Muscle layer of colon (tissue), 2 donors: ENCODE measurements around the gene TSHZ3.

ENCODE experiments used
- H3K27ac ChIP-seq: one replicate; pipeline ENCODE4 v1.7.0; 2013; ENCODE audit warnings: low read depth, mild to moderate bottlenecking, low read length, moderate library complexity
- H3K27me3 ChIP-seq, 2 donors: one replicate each; pipeline ENCODE4 v1.7.0; 2013; ENCODE audit warnings: low read length in 2 of 2, mild to moderate bottlenecking in 2 of 2; ENCODE audit not compliant: insufficient read depth in 2 of 2, control insufficient read depth in 1 of 2
- H3K36me3 ChIP-seq: one replicate; pipeline ENCODE4 v1.7.0; 2013; ENCODE audit warnings: mild to moderate bottlenecking, low read length; ENCODE audit not compliant: insufficient read depth
- H3K4me1 ChIP-seq: one replicate; pipeline ENCODE4 v1.7.0; 2013; ENCODE audit warnings: mild to moderate bottlenecking, low read length; ENCODE audit not compliant: insufficient read depth
- H3K4me3 ChIP-seq, 2 donors: one replicate each; pipeline ENCODE4 v1.7.0; 2013; ENCODE audit warnings: low read length in 2 of 2, low read depth in 1 of 2, mild to moderate bottlenecking in 1 of 2, moderate library complexity in 1 of 2
- H3K9ac ChIP-seq: one replicate; pipeline ENCODE4 v1.7.0; 2013; ENCODE audit warnings: low read length
- H3K9me3 ChIP-seq: one replicate; pipeline ENCODE4 v1.7.0; 2013; ENCODE audit warnings: mild to moderate bottlenecking, low read length
- donor health status: abdominal sarcoma.
- donor health status: Adenocarcinoma of cecum.

Gene TSHZ3

GRCh38 chr19:31292639-31293185 is 56.5 kb downstream of the TSHZ3 start:
- no peak overlapping the region for H3K9ac ChIP-seq
- H3K27ac ChIP-seq, result no peak overlapping the region
- no peak overlapping the region for H3K4me3 ChIP-seq
- no peaks in the 10 kb centered on the region for H3K9me3 ChIP-seq
- peaks cover 3% of the 10 kb centered on the region for H3K36me3 ChIP-seq
- H3K27me3 ChIP-seq, result no peaks in the 10 kb centered on the region
- peaks cover 12% of the 10 kb centered on the region for H3K4me1 ChIP-seq

GRCh38 chr19:31290931-31291590 is 58.2 kb downstream of the TSHZ3 start:
- H3K9me3 ChIP-seq, result no peaks in the 10 kb centered on the region
- H3K9ac ChIP-seq, result no peak overlapping the region
- peaks cover 13% of the 10 kb centered on the region for H3K4me1 ChIP-seq
- no peak overlapping the region for H3K4me3 ChIP-seq
- no peak overlapping the region for H3K27ac ChIP-seq
- peaks cover 3% of the 10 kb centered on the region for H3K36me3 ChIP-seq
- no peaks in the 10 kb centered on the region for H3K27me3 ChIP-seq

DNA sequence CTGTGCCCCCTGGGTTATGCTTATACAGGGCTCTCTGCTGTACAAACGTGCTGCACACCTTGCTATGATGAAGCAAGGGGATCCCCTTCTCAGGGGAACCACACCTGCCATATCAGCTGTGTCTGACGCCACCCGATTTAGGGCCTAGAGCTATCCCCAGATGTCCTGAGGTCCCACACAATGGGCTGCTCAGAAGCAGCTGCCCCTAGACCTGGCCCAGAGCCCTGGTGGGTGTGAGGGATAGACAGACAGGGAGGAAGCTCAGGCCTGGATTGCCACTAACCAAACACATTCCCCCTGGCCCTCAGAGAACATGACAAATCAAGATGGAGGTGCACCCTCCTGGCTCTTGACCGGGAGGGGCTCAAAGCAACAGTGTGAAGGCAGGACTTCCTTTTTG is 59.3 kb downstream of the TSHZ3 start:
- H3K27me3 ChIP-seq, result no peaks in the 10 kb centered on the region
- no peaks in the 10 kb centered on the region for H3K9me3 ChIP-seq
- peaks cover 3% of the 10 kb centered on the region for H3K36me3 ChIP-seq
- H3K27ac ChIP-seq, result no peak overlapping the region
- H3K4me3 ChIP-seq, result no peak overlapping the region
- no peak overlapping the region for H3K9ac ChIP-seq
- H3K4me1 ChIP-seq, result peaks cover 17% of the 10 kb centered on the region

DNA sequence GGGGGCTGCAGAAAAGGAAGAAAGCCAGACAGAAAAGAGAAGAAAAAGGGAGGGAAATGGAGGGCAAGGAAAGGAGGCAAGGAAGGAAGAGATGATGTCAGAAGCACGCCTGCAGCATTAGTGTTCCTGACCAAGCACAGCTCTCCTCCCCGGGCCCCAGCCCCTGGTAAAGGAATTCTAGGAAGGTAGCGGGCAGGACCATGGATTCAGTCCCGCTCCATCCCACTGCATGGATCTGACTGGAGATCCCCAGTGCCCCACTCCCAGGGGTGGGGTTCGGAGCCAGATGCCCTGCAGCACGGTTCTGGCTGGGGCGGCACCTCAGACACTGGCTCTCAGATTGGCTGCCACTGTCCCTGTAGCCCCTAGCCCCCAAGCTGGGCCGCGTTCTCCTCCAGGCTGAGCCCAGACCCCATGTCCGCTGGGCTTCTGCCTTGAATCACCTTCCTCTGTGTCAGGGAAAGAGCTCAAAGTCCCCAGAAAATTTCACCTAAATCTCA is 59.8 kb downstream of the TSHZ3 start:
- Histone ChIP-seq H3K27ac (no peak overlapping the region), H3K9ac (no peak overlapping the region), H3K9me3 (no peaks in the 10 kb centered on the region), H3K36me3 (peaks cover 3% of the 10 kb centered on the region), H3K4me3 (no peak overlapping the region), H3K27me3 (no peaks in the 10 kb centered on the region), H3K4me1 (peaks cover 17% of the 10 kb centered on the region)

DNA sequence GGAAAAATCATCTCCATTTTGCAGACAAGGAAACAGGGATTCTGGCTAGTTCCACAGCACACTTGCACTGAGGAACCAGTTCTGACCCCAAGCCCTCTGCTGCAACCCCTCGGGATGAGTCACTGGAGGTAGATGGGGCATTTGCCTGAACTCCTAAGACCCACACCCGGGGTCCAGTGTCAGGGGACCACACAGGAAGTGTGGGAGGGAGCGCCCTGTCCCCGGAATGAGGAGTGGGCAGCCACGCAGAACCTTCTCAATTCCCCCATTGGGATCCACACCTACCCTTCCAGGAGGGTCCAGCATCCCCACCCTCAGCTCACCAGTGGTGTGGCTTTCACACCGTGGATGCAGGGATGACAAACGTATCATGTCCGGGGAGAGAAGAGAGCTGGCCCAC is 62.7 kb downstream of the TSHZ3 start:
- Histone ChIP-seq H3K4me3 (no peak overlapping the region), H3K27me3 (no peaks in the 10 kb centered on the region), H3K27ac (no peak overlapping the region), H3K4me1 (peaks cover 12% of the 10 kb centered on the region), H3K9ac (no peak overlapping the region), H3K9me3 (no peaks in the 10 kb centered on the region), H3K36me3 (peaks cover 3% of the 10 kb centered on the region)

GRCh38 chr19:31285744-31286143 is 63.5 kb downstream of the TSHZ3 start:
- H3K4me1 ChIP-seq, result peaks cover 5% of the 10 kb centered on the region
- no peak overlapping the region for H3K4me3 ChIP-seq
- no peaks in the 10 kb centered on the region for H3K9me3 ChIP-seq
- H3K9ac ChIP-seq, result no peak overlapping the region
- H3K36me3 ChIP-seq, result peaks cover 3% of the 10 kb centered on the region
- no peaks in the 10 kb centered on the region for H3K27me3 ChIP-seq
- no peak overlapping the region for H3K27ac ChIP-seq

- H3K9me3 ChIP-seq, result no peaks in the 10 kb centered on the region
- peaks cover 5% of the 10 kb centered on the region for H3K4me1 ChIP-seq
- H3K27ac ChIP-seq, result no peak overlapping the region
- H3K27me3 ChIP-seq, result no peaks in the 10 kb centered on the region
- no peak overlapping the region for H3K4me3 ChIP-seq
- peaks cover 3% of the 10 kb centered on the region for H3K36me3 ChIP-seq
- no peak overlapping the region for H3K9ac ChIP-seq
These were observed 64.6 kb downstream of the TSHZ3 start for GRCh38 chr19:31284621-31285020.

DNA sequence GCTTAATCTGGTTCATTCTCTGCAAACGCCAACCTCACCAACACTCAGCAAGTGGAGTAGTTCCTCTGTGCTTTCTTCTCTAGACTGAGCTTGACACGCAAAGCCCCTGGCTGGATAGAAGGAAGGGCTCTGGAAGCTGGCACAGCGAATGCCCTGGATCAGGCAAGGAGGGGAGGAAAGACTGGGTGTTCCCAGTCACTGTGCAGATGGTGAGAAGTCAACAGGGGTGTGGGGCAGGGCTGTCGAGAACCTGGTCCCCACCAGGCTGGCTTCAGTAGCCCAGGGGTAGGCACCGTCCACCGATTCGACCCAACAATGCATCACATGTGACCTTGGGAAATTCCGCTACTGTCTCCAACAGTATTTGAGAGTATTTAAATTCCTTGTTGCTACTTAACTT is 65.5 kb downstream of the TSHZ3 start:
- no peaks in the 10 kb centered on the region for H3K9me3 ChIP-seq
- no peaks in the 10 kb centered on the region for H3K27me3 ChIP-seq
- no peak overlapping the region for H3K9ac ChIP-seq
- no peak overlapping the region for H3K4me3 ChIP-seq
- H3K27ac ChIP-seq, result no peak overlapping the region
- H3K36me3 ChIP-seq, result peaks cover 10% of the 10 kb centered on the region
- H3K4me1 ChIP-seq, result peaks cover 5% of the 10 kb centered on the region

DNA sequence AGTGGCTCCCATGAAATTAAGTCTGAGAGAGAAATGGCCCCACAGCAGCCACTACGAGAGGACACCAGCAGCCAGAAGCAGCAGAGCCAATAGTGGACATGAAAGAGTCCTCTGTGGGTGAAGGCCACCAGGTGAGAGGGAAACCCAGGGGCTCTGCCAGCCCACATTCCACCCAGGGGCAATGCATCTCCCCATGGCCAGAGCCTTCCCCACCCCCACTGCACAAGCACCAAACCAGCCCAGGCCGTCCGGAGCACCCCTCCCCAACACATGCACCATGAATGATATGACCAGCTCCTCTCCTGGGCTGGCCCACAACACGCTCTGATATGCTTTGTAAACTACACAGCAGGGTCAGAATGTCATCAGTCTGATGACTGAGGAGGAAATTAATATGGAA is 66.9 kb downstream of the TSHZ3 start:
- no peak overlapping the region for H3K9ac ChIP-seq
- no peak overlapping the region for H3K27ac ChIP-seq
- peaks cover 15% of the 10 kb centered on the region for H3K36me3 ChIP-seq

GRCh38 chr19:31280287-31281006 is 68.8 kb downstream of the TSHZ3 start:
- H3K27ac ChIP-seq, result no peak overlapping the region
- H3K4me1 ChIP-seq, result peaks cover 6% of the 10 kb centered on the region
- no peaks in the 10 kb centered on the region for H3K27me3 ChIP-seq
- no peak overlapping the region for H3K4me3 ChIP-seq
- no peak overlapping the region for H3K9ac ChIP-seq
- H3K36me3 ChIP-seq, result peaks cover 22% of the 10 kb centered on the region
- no peaks in the 10 kb centered on the region for H3K9me3 ChIP-seq

More for the DNA sequence above, 66.9 kb downstream of the TSHZ3 start:
- Histone ChIP-seq H3K27me3 (no peaks in the 10 kb centered on the region), H3K4me1 (peaks cover 5% of the 10 kb centered on the region), H3K9me3 (no peaks in the 10 kb centered on the region), H3K4me3 (no peak overlapping the region)

GRCh38 chr19:31279436-31279765 is 69.8 kb downstream of the TSHZ3 start:
- Histone ChIP-seq H3K27me3 (no peaks in the 10 kb centered on the region), H3K4me3 (no peak overlapping the region), H3K36me3 (peaks cover 22% of the 10 kb centered on the region), H3K27ac (no peak overlapping the region), H3K9me3 (no peaks in the 10 kb centered on the region), H3K9ac (no peak overlapping the region), H3K4me1 (peaks cover 13% of the 10 kb centered on the region)
